ENCODE data around the gene RFX4.
"Not testable (repeated sequence)": the region's sequence is repeated elsewhere in the genome, so short reads cannot be mapped to it uniquely, and the experiment has no call there.

Gene RFX4

GRCh38 chr12:106723416-106723815 lies 140.6 kb downstream of the RFX4 start:
- Histone ChIP-seq H4K20me1 (ENCODE audit: insufficient read depth) (no peaks in the 10 kb centered on the region), H2AFZ (ENCODE audit: low read depth) (no peak overlapping the region), H3K4me1 (ENCODE audit: low read depth, poor library complexity, severe bottlenecking) (no peaks in the 10 kb centered on the region), H3K4me3 (IDR thresholded peaks at IDR 0.05; ENCODE audit: insufficient read depth, low read depth, low read length) (no peak overlapping the region), H3K27me3 (ENCODE audit: insufficient read depth, low read depth) (no peaks in the 10 kb centered on the region), H3K9ac (no peak overlapping the region), H3K36me3 (ENCODE audit: insufficient read depth) (no peaks in the 10 kb centered on the region), H3K27ac (no peak overlapping the region), H3K4me2 (no peak overlapping the region), H3K79me2 (ENCODE audit: insufficient read depth, low read depth) (no peaks in the 10 kb centered on the region)
- TF ChIP-seq CTCF (conservative IDR thresholded peaks at IDR 0.05; ENCODE audit: low read depth, low read length) = no peak

- Histone ChIP-seq H3K36me3 (ENCODE audit: insufficient read depth) (no peaks in the 10 kb centered on the region), H2AFZ (ENCODE audit: low read depth) (no peak overlapping the region), H3K4me2 (no peak overlapping the region), H3K79me2 (ENCODE audit: insufficient read depth, low read depth) (no peaks in the 10 kb centered on the region), H3K27me3 (ENCODE audit: insufficient read depth, low read depth) (no peaks in the 10 kb centered on the region), H3K4me1 (ENCODE audit: low read depth, poor library complexity, severe bottlenecking) (no peaks in the 10 kb centered on the region), H3K27ac (no peak overlapping the region), H3K4me3 (IDR thresholded peaks at IDR 0.05; ENCODE audit: insufficient read depth, low read depth, low read length) (no peak overlapping the region), H4K20me1 (ENCODE audit: insufficient read depth) (no peaks in the 10 kb centered on the region), H3K9ac (no peak overlapping the region)
- no peak for TF ChIP-seq CTCF (conservative IDR thresholded peaks at IDR 0.05; ENCODE audit: low read depth, low read length)
These were observed 141.3 kb downstream of the RFX4 start for GRCh38 chr12:106724116-106724515.

- Histone ChIP-seq H3K9ac (no peak overlapping the region), H3K4me1 (ENCODE audit: low read depth, poor library complexity, severe bottlenecking) (no peaks in the 10 kb centered on the region), H3K4me2 (no peak overlapping the region), H3K27ac (no peak overlapping the region), H3K36me3 (ENCODE audit: insufficient read depth) (no peaks in the 10 kb centered on the region), H2AFZ (ENCODE audit: low read depth) (no peak overlapping the region), H3K4me3 (IDR thresholded peaks at IDR 0.05; ENCODE audit: insufficient read depth, low read depth, low read length) (no peak overlapping the region), H3K79me2 (ENCODE audit: insufficient read depth, low read depth) (no peaks in the 10 kb centered on the region), H4K20me1 (ENCODE audit: insufficient read depth) (no peaks in the 10 kb centered on the region), H3K27me3 (ENCODE audit: insufficient read depth, low read depth) (no peaks in the 10 kb centered on the region)
- TF ChIP-seq CTCF (conservative IDR thresholded peaks at IDR 0.05; ENCODE audit: low read depth, low read length) = no peak
These were observed 142.1 kb downstream of the RFX4 start for GRCh38 chr12:106724934-106725333.

GRCh38 chr12:106726603-106727202 lies 143.9 kb downstream of the RFX4 start:
- H4K20me1 ChIP-seq (ENCODE audit: insufficient read depth); H3K9ac ChIP-seq; H3K79me2 ChIP-seq (ENCODE audit: insufficient read depth, low read depth); H3K36me3 ChIP-seq (ENCODE audit: insufficient read depth); H3K4me1 ChIP-seq (ENCODE audit: low read depth, poor library complexity, severe bottlenecking); H3K27ac ChIP-seq; H3K4me2 ChIP-seq; H2AFZ ChIP-seq (ENCODE audit: low read depth); H3K4me3 ChIP-seq (IDR thresholded peaks at IDR 0.05; ENCODE audit: insufficient read depth, low read depth, low read length); H3K27me3 ChIP-seq (ENCODE audit: insufficient read depth, low read depth): not testable (repeated sequence)

GRCh38 chr12:106729611-106730010 lies 146.8 kb downstream of the RFX4 start:
- Histone ChIP-seq H3K4me3 (IDR thresholded peaks at IDR 0.05; ENCODE audit: insufficient read depth, low read depth, low read length) (no peak overlapping the region), H3K79me2 (ENCODE audit: insufficient read depth, low read depth) (no peaks in the 10 kb centered on the region), H3K9ac (no peak overlapping the region), H3K27ac (no peak overlapping the region), H3K4me2 (no peak overlapping the region), H2AFZ (ENCODE audit: low read depth) (no peak overlapping the region), H3K27me3 (ENCODE audit: insufficient read depth, low read depth) (no peaks in the 10 kb centered on the region), H4K20me1 (ENCODE audit: insufficient read depth) (no peaks in the 10 kb centered on the region), H3K4me1 (ENCODE audit: low read depth, poor library complexity, severe bottlenecking) (no peaks in the 10 kb centered on the region), H3K36me3 (ENCODE audit: insufficient read depth) (no peaks in the 10 kb centered on the region)
- TF ChIP-seq CTCF (conservative IDR thresholded peaks at IDR 0.05; ENCODE audit: low read depth, low read length) = no peak

Measured in KMS-11 (cell line).